Measurements from ENCODE around the gene KIAA0513.

Gene KIAA0513

GRCh38 chr16:85136213-85136701 is 108.7 kb downstream of the KIAA0513 start:
- no peak for DNase-seq (ENCODE audit: low spot score)

DNA sequence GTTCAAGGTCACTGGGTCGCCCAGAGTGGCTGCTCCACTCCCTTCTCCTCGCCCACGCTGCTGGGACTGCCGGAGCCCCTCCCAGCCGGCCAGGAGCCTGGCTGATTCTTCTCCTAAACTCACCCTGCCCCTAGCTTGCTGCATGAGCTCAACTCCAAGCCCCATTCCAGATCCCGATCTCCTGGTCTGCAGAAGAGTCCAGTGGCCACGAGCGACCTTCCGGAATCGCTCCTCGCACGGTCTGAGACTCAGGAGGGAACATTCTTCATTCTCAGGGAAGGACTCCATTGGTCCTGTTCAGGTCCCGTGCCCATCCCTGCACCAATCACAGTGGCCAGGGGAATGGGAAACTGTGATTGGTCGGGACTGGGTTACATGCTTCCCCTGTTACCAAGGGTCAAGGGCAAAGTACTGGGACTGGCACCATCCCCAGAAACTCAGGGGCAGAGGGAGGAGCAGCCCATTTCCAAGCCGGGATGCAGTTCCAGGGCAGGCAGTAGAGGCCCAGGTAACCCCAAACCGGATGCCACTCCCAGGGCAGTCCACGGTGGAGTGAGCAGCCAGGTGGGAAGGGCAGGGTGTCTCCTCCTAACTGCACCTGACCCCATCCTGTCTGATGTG is 109.2 kb downstream of the KIAA0513 start:
- DNase-seq (ENCODE audit: low spot score): peak; percentile 36

DNA sequence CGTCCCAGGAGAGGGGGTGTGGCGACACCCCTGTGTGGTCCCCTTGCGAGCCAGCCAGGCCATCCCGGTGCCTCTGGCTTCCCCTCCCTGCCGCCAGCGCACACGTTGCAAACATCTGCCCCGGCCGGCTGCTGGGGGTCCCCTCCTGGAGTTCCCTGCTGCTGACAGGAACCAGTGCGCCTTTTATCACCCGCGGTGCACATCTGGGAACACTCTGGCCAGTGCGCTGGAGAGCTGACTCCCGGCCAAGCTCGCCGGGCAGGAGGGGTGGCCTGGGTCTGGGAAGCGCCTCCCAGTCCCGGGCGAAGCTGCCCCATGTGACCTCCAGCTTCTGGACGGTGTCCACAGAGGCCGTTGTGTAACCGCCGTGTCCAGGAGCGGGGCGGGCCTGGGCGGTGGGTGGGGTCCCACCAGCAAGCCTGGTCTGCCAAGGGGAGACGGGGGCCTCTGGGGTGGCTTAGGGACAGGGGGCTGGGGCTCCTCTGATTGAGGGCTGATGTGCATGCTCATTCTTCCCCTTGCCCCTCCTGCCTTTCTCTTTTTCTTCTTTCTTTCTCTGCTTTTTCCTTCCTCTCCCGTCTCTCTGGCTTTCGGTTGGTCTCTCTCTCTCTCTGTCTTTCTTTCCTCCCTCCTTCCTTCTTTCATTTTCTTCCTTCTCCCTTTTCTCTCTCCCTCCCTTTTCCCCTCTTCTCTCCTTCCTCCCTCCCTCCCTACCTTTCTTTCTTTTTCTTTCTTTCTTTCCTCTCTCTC is 109.9 kb downstream of the KIAA0513 start:
- peak; percentile 95 for DNase-seq (ENCODE audit: low spot score)

DNA sequence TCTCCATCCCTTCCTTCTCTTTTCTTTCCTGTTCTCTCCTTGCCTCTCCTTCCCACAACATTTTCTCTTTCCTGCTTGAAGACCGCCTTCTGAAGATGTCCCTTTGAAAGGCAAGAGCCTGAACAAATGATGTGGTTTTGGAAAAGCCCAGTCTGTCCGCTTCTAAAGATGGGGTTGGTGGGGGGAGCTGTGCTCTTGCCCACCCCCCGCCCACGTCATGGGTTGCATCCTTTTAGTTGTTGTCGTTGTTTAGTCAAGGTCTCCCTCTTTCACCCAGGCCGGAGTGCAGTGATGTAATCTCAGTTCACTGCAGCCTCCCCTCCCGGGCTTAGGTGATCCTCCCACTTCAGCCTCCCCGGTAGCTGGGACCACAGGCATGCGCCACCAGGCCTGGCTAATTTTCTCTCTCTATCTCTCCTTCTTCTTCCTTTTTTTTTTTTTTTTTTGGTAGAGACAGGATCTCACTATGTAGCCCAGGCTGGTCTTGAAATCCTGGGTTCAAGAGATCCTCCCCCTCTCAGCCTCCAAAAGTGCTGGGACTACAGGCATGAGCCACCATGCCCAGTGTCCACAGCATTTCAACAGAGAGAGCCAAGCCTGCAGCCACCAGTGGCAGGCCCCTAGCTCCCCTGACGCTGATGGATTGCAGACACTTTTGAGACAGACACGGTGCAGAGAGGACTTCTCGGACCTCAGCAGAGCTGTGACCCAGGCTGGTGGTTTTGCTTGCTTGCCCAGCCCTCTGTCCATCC is 110.7 kb downstream of the KIAA0513 start:
- DNase-seq (ENCODE audit: low spot score): no peak

- no peak for DNase-seq (ENCODE audit: low spot score)
These were observed 111.4 kb downstream of the KIAA0513 start for GRCh38 chr16:85138825-85139627.

GRCh38 chr16:85139881-85140339 is 112.3 kb downstream of the KIAA0513 start:
- DNase-seq (ENCODE audit: low spot score): no peak

DNA sequence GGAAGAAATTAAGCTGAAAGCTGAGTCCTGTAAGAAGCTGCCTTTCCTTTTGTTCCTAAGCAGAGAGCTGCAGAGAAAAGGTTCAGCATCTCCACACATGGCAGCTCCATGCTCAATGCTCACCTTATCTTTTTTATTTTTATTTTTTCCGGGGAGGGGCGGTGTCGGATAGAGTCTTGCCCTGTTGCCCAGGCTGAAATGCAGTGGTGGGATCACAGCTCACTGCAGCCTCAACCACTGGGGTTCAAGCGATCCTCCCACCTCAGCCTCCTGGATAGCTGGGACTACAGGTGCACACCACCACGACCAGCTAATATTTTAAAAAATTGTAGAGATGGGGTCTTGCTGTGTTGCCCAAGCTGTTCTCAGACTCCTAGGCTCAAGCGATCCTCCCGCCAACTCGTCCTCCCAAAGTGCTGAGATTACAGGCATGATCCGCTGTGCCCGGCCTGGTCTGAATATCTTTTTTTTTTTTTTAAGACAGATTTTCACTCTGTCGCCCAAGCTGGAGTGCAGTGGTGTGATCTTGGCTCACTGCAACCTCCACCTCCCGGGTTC is 112.9 kb downstream of the KIAA0513 start:
- DNase-seq (ENCODE audit: low spot score): no peak

GRCh38 chr16:85141491-85142128 is 114.0 kb downstream of the KIAA0513 start:
- no peak for DNase-seq (ENCODE audit: low spot score)

- no peak for DNase-seq (ENCODE audit: low spot score)
These were observed 114.5 kb downstream of the KIAA0513 start for GRCh38 chr16:85142129-85142513.

DNA sequence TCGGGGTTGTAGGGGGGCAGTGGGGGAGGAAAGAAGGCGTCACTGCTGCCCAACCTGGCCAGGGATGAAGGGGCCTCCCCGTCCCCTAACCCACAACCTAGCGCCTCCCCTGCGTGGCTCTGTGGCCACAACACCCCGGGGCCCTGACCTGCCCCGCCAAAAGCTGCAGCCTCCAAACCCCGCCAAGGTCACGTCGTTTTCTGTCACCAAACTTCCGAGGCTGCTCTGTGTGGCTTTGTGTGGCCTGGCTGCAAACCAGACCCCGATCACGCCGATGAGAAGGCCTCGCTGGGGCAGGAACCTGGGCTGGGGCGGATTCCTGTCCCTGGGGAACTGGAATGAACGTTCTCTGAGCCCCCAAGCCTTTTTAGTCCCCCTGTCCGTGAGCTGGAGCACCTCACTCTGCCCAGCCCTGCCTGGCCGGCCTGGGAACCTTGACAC is 115.2 kb downstream of the KIAA0513 start:
- DNase-seq (ENCODE audit: low spot score): no peak
